GM13976 (cell line): ENCODE measurements around the gene MT4.

ENCODE experiments used
- DNase-seq: peaks from one replicate; pipeline ENCODE4 v3.0.0; 2012; ENCODE audit warnings: low spot score
- in situ Hi-C: fragments of 300-500 bp; cut with MboI; formaldehyde crosslinking; loops from one replicate; pipeline ENCODE4 v1.12.0; 2022; ENCODE audit warnings: low sequenced_read_pairs, mixed read lengths, inconsistent platforms; ENCODE audit not compliant: unreplicated experiment
- TF ChIP-seq, protein P1 (sequence below): IDR thresholded peaks from 2 replicates; pipeline ENCODE4 v1.5.1; 2012; ENCODE audit warnings: borderline replicate concordance, mild to moderate bottlenecking; ENCODE audit not compliant: insufficient read depth; ENCODE audit errors: extremely low read depth, missing control alignments, control extremely low read depth

Gene MT4

GRCh38 chr16:56611281-56611833 is 46.5 kb downstream of the MT4 start:
- no peak for DNase-seq
- TF ChIP-seq, protein P1, sequence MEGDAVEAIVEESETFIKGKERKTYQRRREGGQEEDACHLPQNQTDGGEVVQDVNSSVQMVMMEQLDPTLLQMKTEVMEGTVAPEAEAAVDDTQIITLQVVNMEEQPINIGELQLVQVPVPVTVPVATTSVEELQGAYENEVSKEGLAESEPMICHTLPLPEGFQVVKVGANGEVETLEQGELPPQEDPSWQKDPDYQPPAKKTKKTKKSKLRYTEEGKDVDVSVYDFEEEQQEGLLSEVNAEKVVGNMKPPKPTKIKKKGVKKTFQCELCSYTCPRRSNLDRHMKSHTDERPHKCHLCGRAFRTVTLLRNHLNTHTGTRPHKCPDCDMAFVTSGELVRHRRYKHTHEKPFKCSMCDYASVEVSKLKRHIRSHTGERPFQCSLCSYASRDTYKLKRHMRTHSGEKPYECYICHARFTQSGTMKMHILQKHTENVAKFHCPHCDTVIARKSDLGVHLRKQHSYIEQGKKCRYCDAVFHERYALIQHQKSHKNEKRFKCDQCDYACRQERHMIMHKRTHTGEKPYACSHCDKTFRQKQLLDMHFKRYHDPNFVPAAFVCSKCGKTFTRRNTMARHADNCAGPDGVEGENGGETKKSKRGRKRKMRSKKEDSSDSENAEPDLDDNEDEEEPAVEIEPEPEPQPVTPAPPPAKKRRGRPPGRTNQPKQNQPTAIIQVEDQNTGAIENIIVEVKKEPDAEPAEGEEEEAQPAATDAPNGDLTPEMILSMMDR = no peak
- in situ Hi-C loops = no loop called here

GRCh38 chr16:56613706-56614105 is 48.8 kb downstream of the MT4 start:
- in situ Hi-C loops = no loop called here
- TF ChIP-seq, protein P1 = no peak
- DNase-seq = no peak

DNA sequence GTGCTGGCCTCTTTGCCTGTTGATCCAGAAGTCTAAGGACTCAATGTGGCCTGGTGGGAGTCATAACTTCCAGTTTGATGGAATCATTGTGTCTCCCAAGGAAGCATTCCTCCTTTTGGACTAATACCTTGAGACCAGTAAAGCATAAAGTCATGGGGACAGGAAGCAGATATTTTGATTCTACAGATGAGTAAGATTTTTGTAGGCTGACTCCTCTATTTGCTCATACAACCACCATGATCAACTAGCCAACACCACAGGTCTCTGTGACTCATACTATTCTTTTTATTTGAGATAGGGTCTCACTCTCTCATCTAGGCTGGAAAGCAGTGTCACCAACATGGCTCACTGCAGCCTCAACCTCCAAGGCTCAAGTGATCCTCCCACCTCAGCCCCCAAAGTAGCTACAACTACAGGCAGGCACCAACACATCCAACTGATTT is 49.7 kb downstream of the MT4 start:
- in situ Hi-C loops = no loop called here
- DNase-seq = no peak
- TF ChIP-seq, protein P1 = no peak

- DNase-seq = no peak
- TF ChIP-seq, protein P1 = no peak
- in situ Hi-C loops = no loop called here
These were observed 50.5 kb downstream of the MT4 start for GRCh38 chr16:56615353-56615752.

DNA sequence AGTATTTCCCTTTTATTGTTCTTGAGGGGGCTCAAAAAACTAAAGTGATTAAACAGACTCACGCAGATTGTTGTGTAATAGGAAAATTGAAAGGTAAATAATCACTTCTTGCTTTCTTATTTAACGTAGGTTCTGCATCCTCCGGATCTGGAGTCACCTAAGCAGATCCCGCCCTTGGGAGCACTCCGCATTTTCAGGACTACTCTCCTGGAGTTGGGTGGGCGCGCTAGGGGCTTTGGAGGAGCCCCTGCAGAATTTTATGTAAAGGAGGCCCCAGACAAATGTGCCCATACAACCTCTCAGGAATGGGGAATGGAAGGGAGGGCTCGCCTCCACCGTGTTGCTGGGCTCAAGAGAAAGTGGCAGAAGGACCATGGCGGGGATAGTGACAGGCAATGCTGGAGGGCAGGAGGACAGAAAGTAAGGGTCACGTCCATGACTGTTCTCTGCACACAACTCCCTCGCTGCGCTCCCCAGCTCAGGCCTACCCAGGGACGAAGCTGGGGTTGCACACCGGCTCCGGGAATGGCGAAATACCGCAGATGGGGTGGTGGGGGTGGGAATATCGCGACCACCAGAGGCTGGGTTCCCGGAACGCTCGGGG is 51.8 kb downstream of the MT4 start:
- TF ChIP-seq, protein P1 = no peak
- DNase-seq = no peak
- in situ Hi-C loops = no loop called here

DNA sequence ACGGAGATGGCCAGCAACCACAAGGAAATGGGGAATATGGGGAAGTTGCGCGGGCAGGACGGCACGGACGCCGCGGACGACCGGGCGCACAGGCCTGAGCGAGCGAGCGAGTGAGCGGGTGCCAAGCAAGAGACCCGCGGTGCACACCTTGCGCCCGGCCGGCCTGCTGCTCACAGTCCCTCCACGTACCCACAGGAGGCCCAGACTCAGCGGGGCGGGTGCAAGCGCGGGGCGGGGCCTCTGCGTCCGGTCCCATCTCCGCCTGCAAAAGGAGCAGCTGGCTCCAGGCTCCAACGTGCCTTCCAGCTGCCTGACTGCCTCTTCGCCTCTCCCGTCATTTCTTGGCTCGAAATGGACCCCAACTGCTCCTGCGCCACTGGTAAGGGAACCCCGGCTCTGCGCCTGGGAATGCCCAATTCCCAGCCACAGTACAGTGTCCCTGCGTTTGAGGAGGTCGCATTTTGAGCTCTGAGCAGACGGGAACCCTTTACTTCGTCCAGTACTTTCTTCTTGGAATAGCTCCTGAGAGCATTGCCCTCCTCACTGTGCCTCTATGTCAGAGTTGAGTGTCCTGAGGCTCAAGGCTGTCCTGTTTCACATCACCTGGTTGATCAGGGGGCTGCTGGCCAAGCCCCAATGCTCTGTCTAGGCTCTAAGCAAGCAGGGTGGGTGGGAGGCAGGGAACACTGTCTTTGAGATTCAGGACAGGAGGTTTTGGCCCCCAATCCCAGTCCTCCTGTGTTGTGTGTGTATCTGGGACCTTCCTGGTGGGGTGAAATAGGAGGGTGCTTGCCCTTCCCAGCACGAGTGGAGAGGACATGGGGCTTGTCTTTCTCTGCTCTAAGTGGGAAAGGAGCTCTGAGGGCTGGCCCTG is 52.6 kb downstream of the MT4 start:
- TF ChIP-seq, protein P1 = no peak
- in situ Hi-C loops = no loop called here
- DNase-seq = no peak
